ENCODE measurements around the gene MID2.
"Not testable (repeated sequence)": the region's sequence is repeated elsewhere in the genome, so short reads cannot be mapped to it uniquely, and the experiment has no call there.

MID2 gene

GRCh38 chrX:107840971-107841370 is 15.3 kb downstream of the MID2 start:
- no peak for DNase-seq (ENCODE audit: low spot score)

GRCh38 chrX:107842715-107843400 is 17.2 kb downstream of the MID2 start:
- no peak for DNase-seq (ENCODE audit: low spot score)

GRCh38 chrX:107845625-107846024 is 20.0 kb downstream of the MID2 start:
- no peak for DNase-seq (ENCODE audit: low spot score)

GRCh38 chrX:107848591-107848990 is 22.9 kb downstream of the MID2 start:
- DNase-seq (ENCODE audit: low spot score), result no peak

GRCh38 chrX:107849747-107850421 is 24.2 kb downstream of the MID2 start:
- no peak for DNase-seq (ENCODE audit: low spot score)

- no peak for DNase-seq (ENCODE audit: low spot score)
Measured at GRCh38 chrX:107850422-107850765, 24.7 kb downstream of the MID2 start.

GRCh38 chrX:107851215-107851614 is 25.5 kb downstream of the MID2 start:
- DNase-seq (ENCODE audit: low spot score), result no peak

- not testable (repeated sequence) for DNase-seq (ENCODE audit: low spot score)
Measured at GRCh38 chrX:107851665-107852064, 26.0 kb downstream of the MID2 start.

GRCh38 chrX:107856289-107856688 is 30.6 kb downstream of the MID2 start:
- no peak for DNase-seq (ENCODE audit: low spot score)

- DNase-seq (ENCODE audit: low spot score), result not testable (repeated sequence)
Measured at GRCh38 chrX:107857041-107857440, 31.4 kb downstream of the MID2 start.

GRCh38 chrX:107857837-107858236 is 32.2 kb downstream of the MID2 start:
- no peak for DNase-seq (ENCODE audit: low spot score)

- no peak for DNase-seq (ENCODE audit: low spot score)
Measured at GRCh38 chrX:107861056-107861455, 35.4 kb downstream of the MID2 start.

GRCh38 chrX:107871136-107871535 is 45.5 kb downstream of the MID2 start:
- DNase-seq (ENCODE audit: low spot score), result no peak

GRCh38 chrX:107878106-107878505 is 52.4 kb downstream of the MID2 start:
- no peak for DNase-seq (ENCODE audit: low spot score)

GRCh38 chrX:107880054-107880610 is 54.5 kb downstream of the MID2 start:
- no peak for DNase-seq (ENCODE audit: low spot score)

- DNase-seq (ENCODE audit: low spot score), result peak; percentile 54
Measured at GRCh38 chrX:107894038-107894437, 68.4 kb downstream of the MID2 start.

GRCh38 chrX:107902721-107903120 is 77.1 kb downstream of the MID2 start:
- DNase-seq (ENCODE audit: low spot score), result no peak

GRCh38 chrX:107905366-107905765 is 79.7 kb downstream of the MID2 start:
- DNase-seq (ENCODE audit: low spot score), result no peak

- no peak for DNase-seq (ENCODE audit: low spot score)
Measured at GRCh38 chrX:107924136-107924746, 98.6 kb downstream of the MID2 start.

- DNase-seq (ENCODE audit: low spot score), result no peak
Measured at GRCh38 chrX:107934262-107934661, 108.6 kb downstream of the MID2 start.

- no peak for DNase-seq (ENCODE audit: low spot score)
Measured at GRCh38 chrX:107935200-107935599, 109.5 kb downstream of the MID2 start.

GRCh38 chrX:107935664-107936433 is 110.2 kb downstream of the MID2 start:
- no peak for DNase-seq (ENCODE audit: low spot score)

GRCh38 chrX:107936434-107936730 is 110.7 kb downstream of the MID2 start:
- no peak for DNase-seq (ENCODE audit: low spot score)

Data from hematopoietic multipotent progenitor cell treated with erythropoietin and hydrocortisone succinate and interleukin-3 and kit ligand, for 17 days (in vitro differentiated cells).